Thyroid gland (tissue), 4 donors: ENCODE measurements around the gene SIM2. TPM values are rescaled to one million over a fixed set of nuclear protein-coding genes. Genes with fewer than 3 reads are reported as not detected.

Experiments
- DNase-seq, 2 donors: peaks; one replicate each; pipeline ENCODE4 v3.0.0-alpha.2; 2019
- H3K27ac ChIP-seq, 3 donors: fragments of 200-600 bp; sonication (generic); 1 replicate in 2 of 3; 2 replicates in 1 of 3; pipeline ENCODE4 v1.5.1; 2016 to 2019; ENCODE audit warnings: mild to moderate bottlenecking in 1 of 3, moderate library complexity in 1 of 3
- H3K27me3 ChIP-seq: fragments of 200-600 bp; sonication (generic); one replicate; pipeline ENCODE4 v1.5.1; 2019
- H3K36me3 ChIP-seq, 2 donors: fragments of 200-600 bp; sonication (generic); one replicate each; pipeline ENCODE4 v1.5.1; 2016 to 2019
- H3K4me1 ChIP-seq, 2 donors: fragments of 200-600 bp; sonication (generic); one replicate each; pipeline ENCODE4 v1.5.1; 2017 to 2019
- H3K4me3 ChIP-seq, 3 donors: fragments of 200-600 bp; sonication (generic); replicated peaks in 1 of 3; 1 replicate in 2 of 3; 2 replicates in 1 of 3; pipeline ENCODE4 v1.5.1; 2016; ENCODE audit warnings: mild to moderate bottlenecking in 1 of 3
- H3K9me3 ChIP-seq: fragments of 200-600 bp; sonication (generic); one replicate; pipeline ENCODE4 v1.5.1; 2017
- POLR2A ChIP-seq, 2 donors: fragments of 450-650 bp; IDR thresholded peaks; one replicate each; pipeline ENCODE4 v1.6.1; 2017; ENCODE audit warnings: antibody characterized with exemption in 2 of 2, mild to moderate bottlenecking in 2 of 2, moderate library complexity in 1 of 2
- WGBS, 2 donors: methylation state at CpG; one replicate each; pipeline ENCODE4 v1.1.5; 2017; 5-methylcytosine and 5-hydroxymethylcytosine counted together
- intact Hi-C: fragments of 100-400 bp; cut with DNase I; formaldehyde crosslinking; loops from one replicate; pipeline ENCODE4 v1.15.1; 2023
- total RNA-seq, 4 donors: library from RNA; depleted of rRNA; stranded (reverse); fragments of >200 nt; gene quantifications; one replicate each; pipeline ENCODE4 v1.2.3, GENCODE V29; 2016
- TF ChIP-seq, protein P1 (sequence below), 6 experiments: fragments of 200-600 bp in 3 of 6; fragments of 450-650 bp in 3 of 6; sonication (generic) in 3 of 6; IDR thresholded peaks; one replicate each; pipeline ENCODE4 v1.5.1; 2016 to 2019; ENCODE audit warnings: antibody characterized with exemption in 6 of 6, mild to moderate bottlenecking in 2 of 6, inconsistent platforms in 1 of 6, moderate library complexity in 1 of 6

The SIM2 gene
- total RNA-seq, 4 donors from 2014 or later, result not detected

GRCh38 chr21:36708286-36709029 lies 9.5 kb downstream of the SIM2 start:
- H3K4me1 ChIP-seq, result peaks cover 17 to 47% of the 10 kb centered on the region in 2 donors
- peaks cover 74% of the 10 kb centered on the region for H3K27me3 ChIP-seq

DNA sequence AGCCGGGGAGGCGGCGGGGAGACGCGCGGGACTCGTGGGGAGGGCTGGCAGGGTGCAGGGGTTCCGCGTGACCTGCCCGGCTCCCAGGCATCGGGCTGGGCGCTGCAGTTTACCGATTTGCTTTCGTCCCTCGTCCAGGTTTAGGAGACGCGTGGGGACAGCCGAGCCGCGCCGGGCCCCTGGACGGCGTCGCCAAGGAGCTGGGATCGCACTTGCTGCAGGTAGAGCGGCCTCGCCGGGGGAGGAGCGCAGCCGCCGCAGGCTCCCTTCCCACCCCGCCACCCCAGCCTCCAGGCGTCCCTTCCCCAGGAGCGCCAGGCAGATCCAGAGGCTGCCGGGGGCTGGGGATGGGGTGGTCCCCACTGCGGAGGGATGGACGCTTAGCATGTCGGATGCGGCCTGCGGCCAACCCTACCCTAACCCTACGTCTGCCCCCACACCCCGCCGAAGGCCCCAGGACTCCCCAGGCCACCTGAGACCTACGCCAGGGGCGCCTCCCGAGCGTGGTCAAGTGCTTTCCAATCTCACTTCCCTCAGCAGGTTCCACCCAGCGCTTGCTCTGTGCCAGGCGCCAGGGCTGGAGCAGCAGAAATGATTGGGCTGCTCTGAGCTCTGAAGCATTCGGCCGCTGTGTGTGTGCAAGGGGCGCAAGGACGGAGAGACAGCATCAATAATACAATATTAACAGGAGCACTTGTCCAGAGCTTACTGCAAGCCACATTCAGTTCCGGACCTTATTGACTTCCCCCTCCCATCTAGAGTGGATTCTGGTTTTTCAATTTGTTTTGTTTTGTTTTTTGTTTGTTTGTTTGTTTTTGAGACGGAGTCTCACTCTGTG lies 10.3 kb downstream of the SIM2 start:
- Histone ChIP-seq H3K27me3 (peaks cover 72% of the 10 kb centered on the region), H3K4me1 (peaks cover 17 to 46% of the 10 kb centered on the region in 2 donors), H3K4me3 (no peak overlapping the region), H3K9me3 (no peaks in the 10 kb centered on the region), H3K36me3 (no peaks in the 10 kb centered on the region), H3K27ac (no peak overlapping the region)
- WGBS, 2 donors, result 3 to 8% methylated on average over 9 to 13 of the region's 55 CpGs
- no peak for DNase-seq
- intact Hi-C loops, result no loop called here
- TF ChIP-seq POLR2A (IDR thresholded peaks at IDR 0.05), result no peak
- TF ChIP-seq, protein P1, sequence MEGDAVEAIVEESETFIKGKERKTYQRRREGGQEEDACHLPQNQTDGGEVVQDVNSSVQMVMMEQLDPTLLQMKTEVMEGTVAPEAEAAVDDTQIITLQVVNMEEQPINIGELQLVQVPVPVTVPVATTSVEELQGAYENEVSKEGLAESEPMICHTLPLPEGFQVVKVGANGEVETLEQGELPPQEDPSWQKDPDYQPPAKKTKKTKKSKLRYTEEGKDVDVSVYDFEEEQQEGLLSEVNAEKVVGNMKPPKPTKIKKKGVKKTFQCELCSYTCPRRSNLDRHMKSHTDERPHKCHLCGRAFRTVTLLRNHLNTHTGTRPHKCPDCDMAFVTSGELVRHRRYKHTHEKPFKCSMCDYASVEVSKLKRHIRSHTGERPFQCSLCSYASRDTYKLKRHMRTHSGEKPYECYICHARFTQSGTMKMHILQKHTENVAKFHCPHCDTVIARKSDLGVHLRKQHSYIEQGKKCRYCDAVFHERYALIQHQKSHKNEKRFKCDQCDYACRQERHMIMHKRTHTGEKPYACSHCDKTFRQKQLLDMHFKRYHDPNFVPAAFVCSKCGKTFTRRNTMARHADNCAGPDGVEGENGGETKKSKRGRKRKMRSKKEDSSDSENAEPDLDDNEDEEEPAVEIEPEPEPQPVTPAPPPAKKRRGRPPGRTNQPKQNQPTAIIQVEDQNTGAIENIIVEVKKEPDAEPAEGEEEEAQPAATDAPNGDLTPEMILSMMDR (IDR thresholded peaks at IDR 0.05), result no peak

More at GRCh38 chr21:36708286-36709029, 9.5 kb downstream of the SIM2 start:
- intact Hi-C loops, result no loop called here
- 6 to 8% methylated on average over 28 to 35 of the region's 44 CpGs for WGBS, 2 donors
- no peak for DNase-seq
- TF ChIP-seq, protein P1 (IDR thresholded peaks at IDR 0.05), result no peak
- no peak for TF ChIP-seq POLR2A (IDR thresholded peaks at IDR 0.05)
- Histone ChIP-seq H3K4me3 (no peak overlapping the region), H3K9me3 (no peaks in the 10 kb centered on the region), H3K36me3 (no peaks in the 10 kb centered on the region), H3K27ac (no peak overlapping the region)

GRCh38 chr21:36709868-36710728 lies 11.2 kb downstream of the SIM2 start:
- no peaks in the 10 kb centered on the region for H3K36me3 ChIP-seq
- no peak overlapping the region for H3K4me3 ChIP-seq
- H3K9me3 ChIP-seq, result no peaks in the 10 kb centered on the region
- peaks cover 9 to 38% of the 10 kb centered on the region in 2 donors for H3K4me1 ChIP-seq
- DNase-seq, result no peak
- TF ChIP-seq, protein P1 (IDR thresholded peaks at IDR 0.05), result no peak
- TF ChIP-seq POLR2A (IDR thresholded peaks at IDR 0.05), result no peak
- 11 to 13% methylated on average over 32 to 36 of the region's 38 CpGs for WGBS, 2 donors
- intact Hi-C loops, result no loop called here
- H3K27me3 ChIP-seq, result peaks cover 66% of the 10 kb centered on the region
- H3K27ac ChIP-seq, result no peak overlapping the region

GRCh38 chr21:36710729-36711048 lies 11.8 kb downstream of the SIM2 start:
- 10 to 12% methylated on average over 13 of the region's 13 CpGs for WGBS, 2 donors

More at GRCh38 chr21:36710729-36711048, 11.8 kb downstream of the SIM2 start:
- Histone ChIP-seq H3K4me1 (peaks cover 8 to 33% of the 10 kb centered on the region in 2 donors), H3K9me3 (no peaks in the 10 kb centered on the region), H3K4me3 (no peak overlapping the region), H3K36me3 (no peaks in the 10 kb centered on the region), H3K27ac (no peak overlapping the region), H3K27me3 (peaks cover 61% of the 10 kb centered on the region)
- intact Hi-C loops, result no loop called here
- no peak for DNase-seq
- TF ChIP-seq, protein P1 (IDR thresholded peaks at IDR 0.05), result no peak
- no peak for TF ChIP-seq POLR2A (IDR thresholded peaks at IDR 0.05)
